CD4-positive, alpha-beta T cell treated with Interleukin-21 for 1 hour (primary cell): ENCODE results near the gene MTHFR.

ENCODE experiments used
- DNase-seq: peaks from one replicate; pipeline ENCODE4 v3.0.0-alpha.2; 2020

MTHFR gene

GRCh38 chr1:11779715-11780379 lies 25.9 kb downstream of the MTHFR start:
- DNase-seq, result no peak

GRCh38 chr1:11778844-11779623 lies 26.7 kb downstream of the MTHFR start:
- no peak for DNase-seq

GRCh38 chr1:11778336-11778735 lies 27.4 kb downstream of the MTHFR start:
- no peak for DNase-seq

- no peak for DNase-seq
Observed at GRCh38 chr1:11777658-11778322, 28.0 kb downstream of the MTHFR start.

GRCh38 chr1:11774753-11775152 lies 31.0 kb downstream of the MTHFR start:
- DNase-seq, result no peak

- DNase-seq, result no peak
Observed at GRCh38 chr1:11772458-11772857, 33.3 kb downstream of the MTHFR start.

GRCh38 chr1:11771481-11772043 lies 34.2 kb downstream of the MTHFR start:
- DNase-seq, result no peak

GRCh38 chr1:11770011-11770410 lies 35.8 kb downstream of the MTHFR start:
- no peak for DNase-seq

- no peak for DNase-seq
Observed at GRCh38 chr1:11769274-11769673, 36.5 kb downstream of the MTHFR start.

GRCh38 chr1:11768821-11769220 lies 36.9 kb downstream of the MTHFR start:
- no peak for DNase-seq

- no peak for DNase-seq
Observed at GRCh38 chr1:11767922-11768704, 37.7 kb downstream of the MTHFR start.

GRCh38 chr1:11766429-11766776 lies 39.4 kb downstream of the MTHFR start:
- DNase-seq, result no peak

GRCh38 chr1:11765661-11766428 lies 39.9 kb downstream of the MTHFR start:
- no peak for DNase-seq

GRCh38 chr1:11764519-11764918 lies 41.2 kb downstream of the MTHFR start:
- DNase-seq, result no peak

- DNase-seq, result no peak
Observed at GRCh38 chr1:11764115-11764514, 41.6 kb downstream of the MTHFR start.

- peak; percentile 30 for DNase-seq
Observed at GRCh38 chr1:11761988-11762406, 43.8 kb downstream of the MTHFR start, which contains the start of gene C1orf167. TSS of gene C1orf167 (plus strand) at chr1:11762193. CDS start at chr1:11764401, 2,208 bp downstream.

GRCh38 chr1:11761285-11761684 lies 44.5 kb downstream of the MTHFR start:
- DNase-seq, result no peak

- no peak for DNase-seq
Observed at GRCh38 chr1:11759791-11760190, 46.0 kb downstream of the MTHFR start.

- DNase-seq, result no peak
Observed at GRCh38 chr1:11757047-11757446, 48.7 kb downstream of the MTHFR start.

- DNase-seq, result no peak
Observed at GRCh38 chr1:11753555-11754208, 52.1 kb downstream of the MTHFR start.

GRCh38 chr1:11752359-11753088 lies 53.2 kb downstream of the MTHFR start:
- no peak for DNase-seq
